GM12872 (cell line): ENCODE results near the gene SIPA1.

ENCODE experiments used
- CTCF ChIP-seq: IDR thresholded peaks from 3 replicates; pipeline ENCODE4 v1.5.1; 2011; ENCODE audit warnings: low read depth, mild to moderate bottlenecking, low read length, moderate library complexity; ENCODE audit not compliant: insufficient read depth

SIPA1 gene

GRCh38 chr11:65611758-65612603 lies 25.9 kb upstream of the SIPA1 start:
- TF ChIP-seq CTCF, result no peak

GRCh38 chr11:65612691-65613090 lies 25.2 kb upstream of the SIPA1 start:
- no peak for TF ChIP-seq CTCF

- TF ChIP-seq CTCF, result no peak
Observed at GRCh38 chr11:65613091-65613928, 24.6 kb upstream of the SIPA1 start.

DNA sequence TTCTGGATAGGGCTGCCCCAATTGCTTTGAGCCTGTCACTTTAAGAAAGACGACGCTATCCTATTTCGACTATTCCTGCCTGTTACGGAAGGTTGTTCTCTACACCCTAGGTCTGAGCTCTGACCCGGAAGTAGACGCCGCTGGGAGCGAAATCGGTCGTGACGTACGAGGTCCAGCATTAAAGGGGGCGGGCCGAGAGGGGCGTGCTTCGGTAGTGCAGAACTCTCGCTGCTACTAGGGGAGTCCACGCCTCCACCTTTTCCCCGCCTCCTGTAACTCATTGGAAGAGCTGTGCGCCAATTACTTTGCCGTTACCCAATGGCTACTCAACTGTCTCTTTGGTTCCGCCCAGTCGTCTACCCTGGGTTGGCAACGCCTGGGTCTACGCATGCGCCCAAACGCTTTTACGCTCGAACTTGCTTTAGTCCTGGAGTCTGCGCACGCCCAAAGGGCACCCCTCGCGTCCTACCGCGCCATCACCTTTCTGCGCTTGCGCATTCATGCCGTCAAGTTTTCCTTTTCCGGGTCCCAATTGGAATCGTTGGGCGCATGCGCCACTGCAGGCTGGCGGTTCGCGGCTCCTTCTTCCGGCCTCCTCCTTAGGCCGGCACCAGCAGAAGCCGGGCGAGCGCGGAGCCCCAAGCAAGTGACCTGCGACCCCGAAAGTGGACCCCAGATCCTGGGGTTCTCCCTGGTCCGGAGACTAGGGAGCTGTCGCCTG lies 22.5 kb upstream of the SIPA1 start, which contains the start of gene PCNX3:
Gene PCNX3 (plus strand): TSS at position 548 of the 721 bp plus-strand sequence. CDS start 536 bp downstream, outside the sequence.
- no peak for TF ChIP-seq CTCF

DNA sequence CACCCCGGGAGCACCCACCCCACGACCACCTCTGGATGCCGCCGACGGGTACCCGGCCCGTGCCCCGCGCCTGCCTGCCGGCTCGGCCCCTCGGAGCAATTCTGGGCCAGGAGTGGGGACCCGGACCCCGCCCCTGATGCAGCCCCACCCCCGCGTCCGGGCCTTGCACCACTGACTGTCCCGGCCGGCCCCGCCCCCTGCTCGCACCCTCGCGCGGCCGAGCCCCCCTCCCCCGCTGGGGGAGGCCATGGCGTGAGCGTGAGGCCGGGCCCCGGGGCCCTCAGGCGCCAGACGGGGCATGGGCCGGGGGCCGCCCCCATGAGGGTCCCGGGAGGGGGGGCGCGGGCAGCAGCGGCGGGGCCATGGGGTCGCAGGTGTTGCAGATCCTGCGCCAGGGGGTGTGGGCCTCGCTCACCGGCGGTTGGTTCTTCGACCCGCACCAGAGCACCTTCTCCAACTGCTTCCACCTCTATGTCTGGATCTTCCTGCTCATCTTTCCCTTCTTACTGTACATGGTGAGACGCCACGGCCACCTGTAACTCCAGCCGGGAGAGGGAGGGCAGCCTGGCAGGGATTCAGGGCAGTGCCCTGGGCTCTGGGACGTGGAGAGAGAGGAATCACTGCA lies 21.8 kb upstream of the SIPA1 start:
- TF ChIP-seq CTCF, result no peak

GRCh38 chr11:65616575-65617001 lies 21.3 kb upstream of the SIPA1 start:
- TF ChIP-seq CTCF, result no peak
